Measurements from ENCODE around the gene RBM34. TPM values are rescaled to one million over a fixed set of nuclear protein-coding genes. Genes with fewer than 3 reads are reported as not detected.
"Not testable (repeated sequence)": the region's sequence is repeated elsewhere in the genome, so short reads cannot be mapped to it uniquely, and the experiment has no call there.

Gene RBM34
- total RNA-seq, 1 donor, result 55.0 TPM

DNA sequence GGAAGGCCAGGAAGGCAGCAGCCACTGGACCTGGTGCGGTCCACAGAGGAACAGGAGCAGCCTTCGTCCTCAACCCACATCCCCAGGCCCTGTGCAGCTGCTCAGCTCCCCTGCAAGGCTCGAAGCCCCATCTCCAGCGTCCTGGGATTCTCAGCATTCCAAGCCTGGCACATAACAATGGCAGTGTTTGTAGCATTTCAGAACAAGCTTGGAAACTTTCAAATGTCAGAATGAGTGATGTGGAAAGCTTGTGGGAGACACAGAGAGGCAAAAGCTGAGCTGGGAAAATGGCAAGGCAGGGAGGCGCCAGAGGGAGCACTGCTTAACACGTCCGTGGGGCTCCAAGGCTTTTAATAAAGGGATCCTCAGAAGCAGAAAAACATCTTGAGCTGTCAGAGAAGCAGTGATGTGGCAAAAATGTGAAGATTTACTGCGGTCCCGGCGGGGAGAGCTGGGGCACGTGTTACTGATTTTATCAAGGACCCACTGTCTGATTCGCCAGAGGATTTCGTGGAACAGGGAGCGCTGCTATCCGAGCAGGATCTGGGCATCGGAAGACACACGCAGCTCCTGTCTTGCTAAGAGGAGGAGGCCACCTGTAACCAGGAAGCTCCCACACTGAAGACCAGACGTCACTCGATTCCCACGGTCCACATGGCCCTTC is 70.5 kb downstream of the RBM34 start:
- H3K27ac ChIP-seq (ENCODE audit: low read depth, low read length), result no peak overlapping the region

DNA sequence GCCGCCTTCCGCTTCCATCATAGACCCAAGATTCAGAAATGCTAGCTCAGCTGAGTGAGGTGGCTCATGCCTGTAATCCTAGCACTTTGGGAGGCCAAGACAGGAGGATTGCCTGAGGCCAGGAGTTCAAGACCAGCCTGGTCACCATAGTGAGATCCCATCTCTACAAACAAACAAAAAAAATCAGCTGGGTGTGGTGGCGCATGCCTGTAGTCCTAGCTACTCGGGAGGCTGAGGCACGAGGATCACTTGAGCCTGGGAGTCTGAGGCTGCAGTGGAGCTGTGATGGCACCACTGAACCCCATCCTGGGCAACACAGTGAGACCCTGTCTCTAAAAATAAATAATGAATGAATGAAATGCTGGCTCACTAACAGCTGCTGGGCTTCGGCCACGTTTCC is 72.1 kb downstream of the RBM34 start:
- H3K27me3 ChIP-seq (ENCODE audit: insufficient read depth, low read length), result no peaks in the 10 kb centered on the region
- H4K20me1 ChIP-seq (ENCODE audit: insufficient read depth, low read length), result no peaks in the 10 kb centered on the region

More for the DNA sequence above, 70.5 kb downstream of the RBM34 start:
- Histone ChIP-seq H3K4me1 (ENCODE audit: insufficient read depth, low read length) (peaks cover 10% of the 10 kb centered on the region), H3K36me3 (ENCODE audit: insufficient read depth, low read length) (no peaks in the 10 kb centered on the region), H3K9me3 (ENCODE audit: low read depth, low read length) (no peaks in the 10 kb centered on the region), H3K79me2 (ENCODE audit: insufficient read depth, low read length) (no peaks in the 10 kb centered on the region), H3K4me2 (ENCODE audit: insufficient read depth, low read length) (no peak overlapping the region), H3K4me3 (ENCODE audit: insufficient read depth, low read length) (no peak overlapping the region), H4K20me1 (ENCODE audit: insufficient read depth, low read length) (no peaks in the 10 kb centered on the region), H3K27me3 (ENCODE audit: insufficient read depth, low read length) (no peaks in the 10 kb centered on the region), H2AFZ (ENCODE audit: low read length) (peak overlapping the region; percentile 52)
- no peak for DNase-seq (ENCODE audit: insufficient read length, low spot score, missing footprints)
- TF ChIP-seq, protein P1, sequence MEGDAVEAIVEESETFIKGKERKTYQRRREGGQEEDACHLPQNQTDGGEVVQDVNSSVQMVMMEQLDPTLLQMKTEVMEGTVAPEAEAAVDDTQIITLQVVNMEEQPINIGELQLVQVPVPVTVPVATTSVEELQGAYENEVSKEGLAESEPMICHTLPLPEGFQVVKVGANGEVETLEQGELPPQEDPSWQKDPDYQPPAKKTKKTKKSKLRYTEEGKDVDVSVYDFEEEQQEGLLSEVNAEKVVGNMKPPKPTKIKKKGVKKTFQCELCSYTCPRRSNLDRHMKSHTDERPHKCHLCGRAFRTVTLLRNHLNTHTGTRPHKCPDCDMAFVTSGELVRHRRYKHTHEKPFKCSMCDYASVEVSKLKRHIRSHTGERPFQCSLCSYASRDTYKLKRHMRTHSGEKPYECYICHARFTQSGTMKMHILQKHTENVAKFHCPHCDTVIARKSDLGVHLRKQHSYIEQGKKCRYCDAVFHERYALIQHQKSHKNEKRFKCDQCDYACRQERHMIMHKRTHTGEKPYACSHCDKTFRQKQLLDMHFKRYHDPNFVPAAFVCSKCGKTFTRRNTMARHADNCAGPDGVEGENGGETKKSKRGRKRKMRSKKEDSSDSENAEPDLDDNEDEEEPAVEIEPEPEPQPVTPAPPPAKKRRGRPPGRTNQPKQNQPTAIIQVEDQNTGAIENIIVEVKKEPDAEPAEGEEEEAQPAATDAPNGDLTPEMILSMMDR (IDR thresholded peaks at IDR 0.05; ENCODE audit: extremely low read depth, low read depth, low read length), result no peak

DNA sequence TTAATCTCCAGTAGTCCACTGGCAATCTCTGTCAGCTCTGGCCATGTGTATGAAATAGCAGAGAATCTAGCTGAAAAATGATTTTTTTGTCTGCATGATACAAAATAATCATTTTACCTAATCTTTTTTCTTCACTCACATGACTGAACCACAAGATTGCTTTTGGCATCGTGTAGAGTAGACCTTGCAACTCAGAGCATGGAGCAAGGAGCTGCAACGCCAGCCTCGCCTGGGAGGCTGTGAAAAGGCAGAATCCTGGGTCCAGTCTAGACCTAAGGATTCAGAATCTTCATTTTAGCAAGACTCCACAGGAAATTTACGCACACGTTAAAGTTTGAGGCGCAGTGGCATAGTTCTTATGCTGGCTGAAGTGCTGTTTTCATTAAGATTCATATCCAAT is 72.6 kb downstream of the RBM34 start:
- DNase-seq (ENCODE audit: insufficient read length, low spot score, missing footprints), result no peak
- no peaks in the 10 kb centered on the region for H3K36me3 ChIP-seq (ENCODE audit: insufficient read depth, low read length)
- peaks cover 7% of the 10 kb centered on the region for H3K4me1 ChIP-seq (ENCODE audit: insufficient read depth, low read length)
- TF ChIP-seq, protein P1 (IDR thresholded peaks at IDR 0.05; ENCODE audit: extremely low read depth, low read depth, low read length), result no peak
- H3K4me3 ChIP-seq (ENCODE audit: insufficient read depth, low read length), result no peak overlapping the region
- H4K20me1 ChIP-seq (ENCODE audit: insufficient read depth, low read length), result no peaks in the 10 kb centered on the region
- H3K4me2 ChIP-seq (ENCODE audit: insufficient read depth, low read length), result no peak overlapping the region
- H3K27ac ChIP-seq (ENCODE audit: low read depth, low read length), result no peak overlapping the region
- H3K9me3 ChIP-seq (ENCODE audit: low read depth, low read length), result no peaks in the 10 kb centered on the region
- H2AFZ ChIP-seq (ENCODE audit: low read length), result no peak overlapping the region
- no peaks in the 10 kb centered on the region for H3K79me2 ChIP-seq (ENCODE audit: insufficient read depth, low read length)
- no peaks in the 10 kb centered on the region for H3K27me3 ChIP-seq (ENCODE audit: insufficient read depth, low read length)

More for the DNA sequence above, 72.1 kb downstream of the RBM34 start:
- H2AFZ ChIP-seq (ENCODE audit: low read length), result no peak overlapping the region
- H3K4me1 ChIP-seq (ENCODE audit: insufficient read depth, low read length), result peaks cover 10% of the 10 kb centered on the region
- H3K36me3 ChIP-seq (ENCODE audit: insufficient read depth, low read length), result no peaks in the 10 kb centered on the region
- H3K4me3 ChIP-seq (ENCODE audit: insufficient read depth, low read length), result no peak overlapping the region
- TF ChIP-seq, protein P1 (IDR thresholded peaks at IDR 0.05; ENCODE audit: extremely low read depth, low read depth, low read length), result no peak
- H3K4me2 ChIP-seq (ENCODE audit: insufficient read depth, low read length), result no peak overlapping the region
- DNase-seq (ENCODE audit: insufficient read length, low spot score, missing footprints), result no peak
- H3K79me2 ChIP-seq (ENCODE audit: insufficient read depth, low read length), result no peaks in the 10 kb centered on the region
- H3K9me3 ChIP-seq (ENCODE audit: low read depth, low read length), result no peaks in the 10 kb centered on the region
- no peak overlapping the region for H3K27ac ChIP-seq (ENCODE audit: low read depth, low read length)

GRCh38 chr1:235087906-235088305 is 73.1 kb downstream of the RBM34 start:
- Histone ChIP-seq H3K4me1 (ENCODE audit: insufficient read depth, low read length) (peaks cover 7% of the 10 kb centered on the region), H4K20me1 (ENCODE audit: insufficient read depth, low read length) (no peaks in the 10 kb centered on the region), H3K27ac (ENCODE audit: low read depth, low read length) (no peak overlapping the region), H3K9me3 (ENCODE audit: low read depth, low read length) (no peaks in the 10 kb centered on the region), H3K36me3 (ENCODE audit: insufficient read depth, low read length) (no peaks in the 10 kb centered on the region), H2AFZ (ENCODE audit: low read length) (no peak overlapping the region), H3K27me3 (ENCODE audit: insufficient read depth, low read length) (no peaks in the 10 kb centered on the region), H3K79me2 (ENCODE audit: insufficient read depth, low read length) (no peaks in the 10 kb centered on the region), H3K4me2 (ENCODE audit: insufficient read depth, low read length) (no peak overlapping the region), H3K4me3 (ENCODE audit: insufficient read depth, low read length) (no peak overlapping the region)
- no peak for DNase-seq (ENCODE audit: insufficient read length, low spot score, missing footprints)
- TF ChIP-seq, protein P1 (IDR thresholded peaks at IDR 0.05; ENCODE audit: extremely low read depth, low read depth, low read length), result no peak

DNA sequence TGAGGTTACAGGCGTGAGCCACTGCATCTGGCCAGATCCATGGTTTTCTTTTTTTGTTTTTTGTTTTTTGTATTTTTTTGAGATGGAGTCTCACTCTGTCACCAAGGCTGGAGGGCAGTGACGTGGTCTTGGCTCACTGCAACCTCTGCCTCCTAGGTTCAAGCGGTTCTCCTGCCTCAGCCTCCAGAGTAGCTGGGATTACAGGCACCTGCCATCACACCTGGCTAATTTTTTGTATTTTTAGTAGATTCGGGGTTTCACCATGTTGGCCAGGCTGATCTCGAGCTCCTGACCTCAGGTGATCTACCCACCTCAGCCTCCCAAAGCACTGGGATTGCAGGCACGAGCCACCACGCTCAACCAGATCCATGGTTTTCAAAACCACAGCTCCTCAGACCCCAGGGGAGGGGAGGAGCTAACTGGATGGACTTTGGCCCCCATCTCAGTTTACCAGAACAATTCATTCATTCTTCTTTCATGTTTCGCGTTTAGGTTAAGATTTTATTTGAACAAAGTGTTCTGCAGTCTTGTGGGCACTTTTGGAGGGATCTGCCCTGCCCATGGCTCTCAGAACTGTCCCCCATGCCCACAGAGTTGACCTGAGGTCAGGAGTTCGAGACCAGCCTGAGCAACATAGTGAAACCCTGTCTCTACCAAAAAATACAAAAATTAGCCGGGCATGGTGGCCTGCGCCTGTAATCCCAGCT is 75.5 kb downstream of the RBM34 start:
- not testable (repeated sequence) for DNase-seq (ENCODE audit: insufficient read length, low spot score, missing footprints); H4K20me1 ChIP-seq (ENCODE audit: insufficient read depth, low read length); H3K4me2 ChIP-seq (ENCODE audit: insufficient read depth, low read length); H3K4me3 ChIP-seq (ENCODE audit: insufficient read depth, low read length); H3K27me3 ChIP-seq (ENCODE audit: insufficient read depth, low read length); H3K36me3 ChIP-seq (ENCODE audit: insufficient read depth, low read length); H2AFZ ChIP-seq (ENCODE audit: low read length); H3K79me2 ChIP-seq (ENCODE audit: insufficient read depth, low read length); H3K9me3 ChIP-seq (ENCODE audit: low read depth, low read length); H3K4me1 ChIP-seq (ENCODE audit: insufficient read depth, low read length); H3K27ac ChIP-seq (ENCODE audit: low read depth, low read length)

Data from osteoblast (primary cell).